Large intestine (tissue), 3 donors: ENCODE data around the gene ARSG. TPM values are rescaled to one million over a fixed set of nuclear protein-coding genes. Genes with fewer than 3 reads are reported as not detected.
A peak's percentile ranks its signal among the peaks of the same experiment; 100 is the strongest.

Source experiments
- DNase-seq, 2 donors: peaks; one replicate each; pipeline versions ENCODE4 v3.0.0 to v3.0.0-alpha.2; 2013
- H3K27ac ChIP-seq: one replicate; pipeline ENCODE4 v1.5.1; 2013; ENCODE audit warnings: low read length
- H3K27me3 ChIP-seq: 2 replicates; pipeline ENCODE4 v1.6.1; 2013; ENCODE audit warnings: low read length; ENCODE audit not compliant: control insufficient read depth, insufficient read depth
- H3K36me3 ChIP-seq: 2 replicates; pipeline ENCODE4 v1.6.1; 2013; ENCODE audit warnings: low read length; ENCODE audit not compliant: control insufficient read depth, insufficient read depth
- H3K4me1 ChIP-seq: one replicate; pipeline ENCODE4 v1.6.1; 2013; ENCODE audit warnings: low read length; ENCODE audit not compliant: control insufficient read depth, insufficient read depth
- H3K4me3 ChIP-seq: one replicate; pipeline ENCODE4 v1.5.1; 2013; ENCODE audit warnings: low read length
- H3K9me3 ChIP-seq: one replicate; pipeline ENCODE4 v1.6.1; 2013; ENCODE audit warnings: mild to moderate bottlenecking, low read depth, low read length, moderate library complexity; ENCODE audit not compliant: control insufficient read depth
- WGBS: methylation state at CpG from one replicate; pipeline ENCODE4 v1.1.5; 2013; ENCODE audit warnings: low lambda C conversion rate; ENCODE audit not compliant: insufficient coverage; 5-methylcytosine and 5-hydroxymethylcytosine counted together
- polyA plus RNA-seq: library from polyadenylated mRNA; unstranded; fragments of 120-200 nt; gene quantifications from one replicate; pipeline ENCODE4 v1.2.1, GENCODE V29; 2013

Gene ARSG
- polyA plus RNA-seq, 1 donor = 1.3 TPM

GRCh38 chr17:68458260-68459036 lies 167.2 kb downstream of the ARSG start:
- H3K27ac ChIP-seq = peak overlapping the region; percentile 87
- no peaks in the 10 kb centered on the region for H3K9me3 ChIP-seq

GRCh38 chr17:68459037-68459639 lies 167.8 kb downstream of the ARSG start:
- Histone ChIP-seq H3K27ac (no peak overlapping the region), H3K4me3 (no peak overlapping the region), H3K4me1 (peaks cover 9% of the 10 kb centered on the region), H3K9me3 (no peaks in the 10 kb centered on the region), H3K27me3 (peaks cover 6% of the 10 kb centered on the region), H3K36me3 (no peaks in the 10 kb centered on the region)
- DNase-seq = no peak
- no CpG with 5 or more reads among the region's 1 CpG for WGBS

More at GRCh38 chr17:68458260-68459036, 167.2 kb downstream of the ARSG start:
- DNase-seq = no peak
- peaks cover 6% of the 10 kb centered on the region for H3K27me3 ChIP-seq
- peak overlapping the region; percentile 60 for H3K4me3 ChIP-seq
- peaks cover 9% of the 10 kb centered on the region for H3K4me1 ChIP-seq
- no peaks in the 10 kb centered on the region for H3K36me3 ChIP-seq
- WGBS = 53% methylated on average over 7 of the region's 12 CpGs

- no peak overlapping the region for H3K27ac ChIP-seq
- no peaks in the 10 kb centered on the region for H3K9me3 ChIP-seq
- H3K27me3 ChIP-seq = peaks cover 6% of the 10 kb centered on the region
- WGBS = 100% methylated on average over 1 of the region's 2 CpGs
- peaks cover 9% of the 10 kb centered on the region for H3K4me1 ChIP-seq
- no peaks in the 10 kb centered on the region for H3K36me3 ChIP-seq
- no peak for DNase-seq
- no peak overlapping the region for H3K4me3 ChIP-seq
These were observed 168.9 kb downstream of the ARSG start for GRCh38 chr17:68460146-68460545.

- H3K9me3 ChIP-seq = no peaks in the 10 kb centered on the region
- DNase-seq = no peak
- no peaks in the 10 kb centered on the region for H3K36me3 ChIP-seq
- peaks cover 9% of the 10 kb centered on the region for H3K4me1 ChIP-seq
- no peak overlapping the region for H3K4me3 ChIP-seq
- H3K27me3 ChIP-seq = peaks cover 6% of the 10 kb centered on the region
- H3K27ac ChIP-seq = no peak overlapping the region
These were observed 169.4 kb downstream of the ARSG start for GRCh38 chr17:68460715-68461114.

GRCh38 chr17:68461122-68461539 lies 169.8 kb downstream of the ARSG start:
- Histone ChIP-seq H3K36me3 (no peaks in the 10 kb centered on the region), H3K4me3 (no peak overlapping the region), H3K27me3 (peaks cover 6% of the 10 kb centered on the region), H3K9me3 (no peaks in the 10 kb centered on the region), H3K4me1 (peaks cover 8% of the 10 kb centered on the region), H3K27ac (no peak overlapping the region)
- WGBS = no CpG with 5 or more reads among the region's 1 CpG
- DNase-seq = no peak

GRCh38 chr17:68461589-68461988 lies 170.3 kb downstream of the ARSG start:
- Histone ChIP-seq H3K27me3 (peaks cover 6% of the 10 kb centered on the region), H3K4me1 (peaks cover 4% of the 10 kb centered on the region), H3K9me3 (no peaks in the 10 kb centered on the region), H3K36me3 (no peaks in the 10 kb centered on the region), H3K4me3 (no peak overlapping the region), H3K27ac (no peak overlapping the region)
- no peak for DNase-seq
- no CpG with 5 or more reads among the region's 5 CpGs for WGBS

- no peaks in the 10 kb centered on the region for H3K9me3 ChIP-seq
- peaks cover 6% of the 10 kb centered on the region for H3K27me3 ChIP-seq
- DNase-seq = peak; percentile 65 to 72
- peaks cover 4% of the 10 kb centered on the region for H3K4me1 ChIP-seq
- no peak overlapping the region for H3K27ac ChIP-seq
- no peak overlapping the region for H3K4me3 ChIP-seq
- WGBS = 100% methylated on average over 1 of the region's 15 CpGs
- no peaks in the 10 kb centered on the region for H3K36me3 ChIP-seq
These were observed 171.3 kb downstream of the ARSG start for GRCh38 chr17:68462381-68463210.

- 67% methylated on average over 3 of the region's 6 CpGs for WGBS
- Histone ChIP-seq H3K36me3 (no peaks in the 10 kb centered on the region), H3K4me3 (no peak overlapping the region), H3K27me3 (peaks cover 6% of the 10 kb centered on the region), H3K4me1 (no peaks in the 10 kb centered on the region), H3K27ac (no peak overlapping the region), H3K9me3 (no peaks in the 10 kb centered on the region)
- DNase-seq = no peak
These were observed 172.1 kb downstream of the ARSG start for GRCh38 chr17:68463211-68464019.

- H3K27me3 ChIP-seq = no peaks in the 10 kb centered on the region
- no peak overlapping the region for H3K27ac ChIP-seq
- H3K36me3 ChIP-seq = no peaks in the 10 kb centered on the region
- no peaks in the 10 kb centered on the region for H3K4me1 ChIP-seq
- 79% methylated on average over 4 of the region's 5 CpGs for WGBS
- no peak overlapping the region for H3K4me3 ChIP-seq
- no peaks in the 10 kb centered on the region for H3K9me3 ChIP-seq
- no peak for DNase-seq
These were observed 177.0 kb downstream of the ARSG start for GRCh38 chr17:68468334-68468733.

- no peak overlapping the region for H3K27ac ChIP-seq
- no peak for DNase-seq
- 100% methylated on average over 1 of the region's 1 CpG for WGBS
These were observed 177.5 kb downstream of the ARSG start for GRCh38 chr17:68468788-68469187.

More at GRCh38 chr17:68468788-68469187, 177.5 kb downstream of the ARSG start:
- H3K4me3 ChIP-seq = no peak overlapping the region
- no peaks in the 10 kb centered on the region for H3K36me3 ChIP-seq
- no peaks in the 10 kb centered on the region for H3K9me3 ChIP-seq
- H3K27me3 ChIP-seq = no peaks in the 10 kb centered on the region
- H3K4me1 ChIP-seq = no peaks in the 10 kb centered on the region
